Activated T-cell treated with anti-CD3 and anti-CD28 coated beads for 4 hours (primary cell): ENCODE data around the gene PSMC6.
A peak's percentile ranks its signal among the peaks of the same experiment; 100 is the strongest.

ENCODE experiments used
- DNase-seq: peaks from one replicate; pipeline ENCODE4 v3.0.0-alpha.2; 2020

The PSMC6 gene

DNA sequence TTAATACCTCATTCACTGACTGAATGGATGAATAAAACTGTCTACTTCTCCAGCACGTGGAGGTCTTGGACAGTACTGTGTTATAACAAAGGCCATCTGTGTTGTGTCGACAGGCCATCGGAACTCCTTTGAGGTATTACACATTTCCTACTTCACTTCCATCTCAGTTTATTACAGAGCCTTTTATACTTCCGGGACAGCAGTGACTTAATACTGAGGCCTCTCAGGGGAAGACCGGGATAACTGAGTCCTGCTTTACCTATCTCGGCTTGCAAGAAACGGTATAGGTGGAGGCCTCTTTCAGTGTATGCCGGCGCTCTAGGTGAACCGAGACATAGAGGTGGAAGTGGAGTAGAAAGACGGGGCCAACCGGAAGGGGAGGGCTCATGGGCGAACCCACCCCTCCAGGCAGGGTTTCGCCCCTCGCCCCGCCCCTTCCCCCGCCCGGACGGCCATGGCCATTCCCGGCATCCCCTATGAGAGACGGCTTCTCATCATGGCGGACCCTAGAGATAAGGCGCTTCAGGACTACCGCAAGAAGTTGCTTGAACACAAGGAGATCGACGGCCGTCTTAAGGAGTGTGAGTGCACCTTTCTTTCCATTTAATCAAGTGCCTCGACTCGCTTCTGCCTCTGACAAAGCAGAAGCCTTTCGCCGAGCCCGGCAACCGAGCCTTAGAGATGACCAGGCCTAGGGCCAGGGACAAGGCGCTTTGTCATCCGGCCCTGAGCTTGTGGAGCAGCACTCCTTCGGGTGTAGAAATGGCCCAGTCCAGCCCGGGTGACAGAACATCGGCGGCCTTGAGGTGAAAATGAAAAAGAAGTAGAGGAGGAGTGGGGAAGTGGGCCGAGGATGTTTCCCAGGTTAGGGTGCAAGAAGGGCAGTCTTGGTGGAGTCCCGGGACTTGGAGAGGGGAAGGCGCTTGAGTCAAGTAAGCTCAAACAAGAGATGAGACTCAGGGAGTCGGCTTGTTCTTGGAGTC is at the start of gene PSMC6:
PSMC6 (plus strand) TSS at position 477 of the 983 bp plus-strand sequence; CDS start at position 497, 20 bp downstream.
- DNase-seq: peak; percentile 95

DNA sequence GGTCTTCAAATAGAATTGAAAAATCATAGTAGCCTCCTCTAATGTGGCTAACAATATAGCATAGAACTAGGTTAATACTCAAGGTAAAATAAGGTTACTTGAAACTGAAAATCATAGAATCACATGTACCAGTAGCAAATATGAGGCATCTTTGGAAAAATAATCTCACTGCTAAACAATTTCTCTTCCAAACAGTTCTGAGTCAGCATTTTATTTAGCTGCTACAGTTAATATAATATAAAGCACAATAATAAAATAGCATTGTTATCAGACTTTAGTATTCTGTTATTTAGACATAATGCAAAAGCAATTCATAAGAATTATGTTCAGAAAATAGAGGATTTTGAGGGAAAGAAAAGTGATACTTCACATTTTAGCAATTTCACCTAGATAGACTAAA is 46.7 kb upstream of the PSMC6 start:
- DNase-seq: no peak

DNA sequence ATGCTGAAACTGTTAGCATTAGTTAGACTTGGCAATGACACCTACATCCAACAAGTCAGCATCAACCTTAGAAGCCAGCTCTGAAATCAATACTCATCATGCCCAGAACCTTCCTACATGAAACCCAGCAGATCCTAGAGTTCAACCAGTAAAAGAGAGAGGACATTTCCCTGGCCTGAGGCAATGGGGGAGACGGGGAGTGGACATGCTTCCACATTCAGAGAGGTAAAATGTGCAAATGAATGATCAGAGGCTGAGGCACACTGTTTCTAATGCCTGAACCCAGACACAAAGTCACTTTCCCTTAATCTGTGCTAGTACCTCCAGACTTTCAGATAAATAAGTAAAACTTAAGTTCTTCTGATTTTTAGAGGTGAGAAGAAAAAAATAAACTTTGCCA is 46.2 kb upstream of the PSMC6 start:
- no peak for DNase-seq

DNA sequence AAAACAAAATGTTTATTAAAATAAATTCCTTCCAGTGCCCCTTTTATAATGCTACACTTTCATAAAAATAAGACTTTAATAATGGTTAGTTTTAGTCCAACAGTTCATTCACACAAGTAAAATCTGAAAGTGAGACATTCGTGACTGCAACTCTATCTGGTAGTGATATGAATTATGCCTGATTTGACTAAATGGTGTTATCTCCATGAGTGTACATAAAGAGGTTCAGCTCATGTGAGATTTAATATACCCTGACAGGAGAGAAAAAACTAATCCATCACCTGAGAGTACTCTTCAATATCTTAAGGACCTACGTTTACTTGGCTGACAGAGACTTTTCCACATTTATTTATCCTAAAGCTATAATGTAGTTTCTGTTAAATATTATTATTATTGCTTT is 45.7 kb upstream of the PSMC6 start:
- DNase-seq: no peak

DNA sequence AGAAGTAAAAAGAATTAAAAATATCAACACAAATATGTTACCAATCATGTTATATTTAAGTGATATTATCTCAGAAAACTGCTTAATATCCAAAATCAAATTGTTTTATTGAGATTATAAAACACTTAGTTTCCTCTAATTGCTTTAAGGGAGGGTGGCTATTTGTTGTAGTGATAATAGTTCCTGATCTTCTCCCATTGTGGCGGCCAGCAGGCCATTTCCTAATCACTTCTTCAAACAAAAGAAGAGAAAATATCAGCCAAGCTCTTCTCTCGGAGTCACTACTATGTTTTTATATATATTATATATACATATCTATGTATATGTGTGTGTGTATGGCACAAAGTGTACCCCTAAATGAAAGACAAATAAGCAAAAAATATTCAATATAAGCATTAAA is 43.1 kb upstream of the PSMC6 start:
- no peak for DNase-seq

DNA sequence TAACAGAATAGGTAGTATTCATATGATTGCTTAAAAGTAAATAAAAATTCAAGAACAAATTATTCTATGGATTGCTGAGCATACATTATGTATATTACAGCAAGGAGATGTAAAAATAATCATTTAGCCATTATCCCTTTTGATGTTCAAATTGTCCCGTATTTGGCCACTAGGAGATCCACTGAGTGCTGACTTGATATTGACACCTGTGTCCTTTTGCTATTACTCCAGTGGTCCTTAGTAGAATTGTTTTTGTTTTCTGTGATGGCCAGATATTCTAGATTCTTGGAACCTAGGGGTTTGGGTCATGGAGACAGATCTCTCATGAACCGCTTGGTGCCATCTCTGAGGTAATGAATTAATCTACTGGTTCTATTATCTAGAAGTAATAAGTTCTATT is 28.4 kb upstream of the PSMC6 start:
- no peak for DNase-seq

DNA sequence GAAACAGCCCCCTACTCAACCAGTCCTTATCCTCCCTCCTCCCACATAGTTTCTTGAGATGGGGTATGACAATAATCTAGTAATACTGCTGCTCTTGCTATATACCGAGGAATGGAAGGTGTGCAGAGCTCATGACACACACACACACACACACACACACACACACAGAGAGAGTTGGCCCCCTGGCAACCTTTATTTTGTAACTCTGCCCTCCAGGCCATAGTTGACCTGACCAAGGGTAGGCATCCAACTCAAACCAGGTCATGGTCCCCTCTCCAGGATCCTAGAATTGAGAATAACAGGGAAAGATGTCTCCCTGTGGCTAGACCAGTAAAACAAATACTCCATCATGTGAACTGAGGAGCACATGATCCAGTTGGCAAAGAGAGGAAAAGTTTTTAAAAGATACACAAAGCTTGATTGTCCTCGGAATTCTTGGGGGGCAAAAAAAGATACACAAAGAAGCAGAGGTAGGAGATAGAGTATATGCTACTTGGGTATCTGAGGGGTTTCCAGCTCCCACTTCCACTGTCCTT is 22.9 kb upstream of the PSMC6 start:
- no peak for DNase-seq

DNA sequence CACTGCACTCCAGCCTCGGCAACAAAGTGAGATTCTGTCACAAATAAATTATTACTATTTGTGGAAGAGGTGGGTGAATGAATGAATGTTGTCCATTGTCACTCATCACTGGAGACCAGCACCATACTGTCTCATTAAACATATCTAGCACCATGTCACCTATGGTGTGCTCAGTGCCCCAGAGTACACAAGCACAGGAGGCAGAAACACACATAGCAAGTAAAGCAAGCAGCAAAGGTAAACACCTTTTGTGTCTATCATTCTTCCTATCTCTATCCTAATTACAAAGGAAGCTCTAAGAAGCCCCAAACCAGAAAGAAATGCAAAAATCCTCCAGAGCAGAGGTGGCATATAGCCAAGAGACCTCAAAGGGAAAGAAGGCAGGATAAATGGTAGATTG is 20.8 kb upstream of the PSMC6 start:
- no peak for DNase-seq

DNA sequence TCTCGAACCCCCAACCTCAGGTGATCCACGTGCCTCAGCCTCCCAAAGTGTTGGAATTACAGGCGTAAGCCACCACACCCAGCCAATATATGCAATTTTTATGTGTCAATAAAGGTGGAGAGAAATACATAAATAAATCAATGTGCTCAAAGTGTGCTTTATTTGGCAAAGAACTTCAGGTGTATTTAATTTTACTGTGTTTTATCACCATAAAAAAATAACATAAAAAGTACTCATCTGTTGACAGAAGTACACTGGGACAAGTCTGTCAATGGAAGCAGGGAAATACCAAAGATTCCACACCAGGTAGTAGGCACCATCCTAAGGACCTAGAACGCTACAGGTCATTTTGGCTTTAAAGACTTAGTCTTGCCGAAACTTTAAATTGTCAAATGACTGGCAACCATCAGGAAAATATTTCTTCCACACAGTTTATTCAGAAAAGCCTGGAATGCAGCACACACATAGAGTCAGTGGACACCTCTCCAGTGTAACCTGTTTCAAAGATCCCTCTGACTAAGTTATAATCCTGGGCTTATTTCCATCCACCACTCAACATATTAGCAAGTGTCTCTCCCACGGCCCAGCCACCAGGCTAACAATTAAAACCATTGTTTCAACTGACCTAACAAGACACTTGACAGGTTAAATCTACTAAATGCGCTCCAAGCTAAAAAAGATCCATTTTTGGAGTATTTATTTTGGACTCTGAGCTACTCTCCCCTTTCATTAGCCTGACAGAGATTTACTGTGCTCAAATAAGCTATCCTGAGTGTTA is 15.8 kb upstream of the PSMC6 start:
- no peak for DNase-seq

DNA sequence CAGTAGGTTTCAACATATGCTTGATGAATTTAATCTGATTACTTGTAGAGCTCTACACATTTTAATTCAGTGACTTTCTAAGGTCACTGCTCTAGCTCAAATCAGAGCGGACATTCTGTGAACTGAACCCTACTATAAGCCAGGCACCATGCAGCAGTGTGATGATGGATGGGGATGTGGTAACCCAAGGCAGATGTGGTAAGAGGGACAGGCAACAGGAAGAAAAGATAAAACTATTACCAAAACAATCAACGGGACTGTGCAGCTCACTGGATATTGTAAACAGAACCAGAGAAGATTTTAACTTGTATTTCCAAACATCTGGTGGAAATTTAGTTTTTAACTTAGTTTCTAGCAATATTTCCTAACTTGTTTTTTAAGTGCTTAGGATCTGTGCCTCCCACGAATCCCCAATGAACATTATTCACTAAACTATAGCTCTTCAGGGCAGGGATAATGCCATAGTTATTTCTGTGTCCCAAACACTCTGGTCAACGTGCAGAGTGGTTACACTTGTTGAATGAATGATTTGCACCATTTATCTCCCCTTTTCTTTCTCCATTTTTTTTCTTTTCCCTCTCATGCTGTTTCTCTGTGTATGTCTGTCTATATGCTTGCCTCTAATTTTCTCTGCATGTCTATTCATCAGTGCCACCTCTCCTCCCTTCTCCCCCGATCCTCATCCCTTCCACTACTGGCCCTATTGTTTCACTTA is 14.6 kb upstream of the PSMC6 start:
- no peak for DNase-seq

DNA sequence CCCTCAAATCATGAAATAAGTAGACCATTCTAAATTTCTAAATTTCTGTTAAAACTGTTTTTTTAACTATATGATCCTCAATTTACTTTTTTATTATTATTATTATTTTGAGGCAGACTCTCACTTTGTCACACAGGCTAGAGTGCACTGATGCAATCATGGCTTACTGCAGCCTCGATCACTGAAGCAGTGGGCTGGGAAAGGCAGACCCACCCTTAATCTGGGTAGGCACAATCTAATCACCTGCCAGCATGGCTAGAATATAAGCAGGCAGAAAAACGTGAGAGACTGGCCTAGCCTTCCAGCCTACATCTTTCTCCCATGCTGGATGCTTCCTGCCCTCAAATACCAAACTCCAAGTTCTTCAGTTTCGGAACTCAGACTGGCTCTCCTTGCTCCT is 14.0 kb upstream of the PSMC6 start:
- DNase-seq: no peak

DNA sequence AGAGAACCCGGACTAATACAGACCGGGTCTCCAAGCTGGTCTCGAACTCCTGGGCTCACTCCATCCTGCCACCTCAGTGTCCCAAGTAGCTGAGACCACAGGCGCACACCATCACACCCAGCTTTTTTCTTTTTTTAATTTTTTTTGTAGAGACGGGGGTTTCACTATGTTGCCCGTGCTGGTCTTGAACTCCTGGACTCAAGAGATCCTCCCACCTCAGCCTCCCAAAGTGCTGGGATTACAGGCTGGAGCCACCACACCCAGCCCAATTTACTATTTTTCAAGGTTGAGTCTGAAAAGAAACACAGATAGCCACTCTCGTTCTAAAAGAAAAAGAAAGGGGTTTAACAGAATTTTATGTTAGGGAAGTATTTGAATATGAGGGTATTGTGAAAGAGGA is 13.5 kb upstream of the PSMC6 start:
- no peak for DNase-seq

DNA sequence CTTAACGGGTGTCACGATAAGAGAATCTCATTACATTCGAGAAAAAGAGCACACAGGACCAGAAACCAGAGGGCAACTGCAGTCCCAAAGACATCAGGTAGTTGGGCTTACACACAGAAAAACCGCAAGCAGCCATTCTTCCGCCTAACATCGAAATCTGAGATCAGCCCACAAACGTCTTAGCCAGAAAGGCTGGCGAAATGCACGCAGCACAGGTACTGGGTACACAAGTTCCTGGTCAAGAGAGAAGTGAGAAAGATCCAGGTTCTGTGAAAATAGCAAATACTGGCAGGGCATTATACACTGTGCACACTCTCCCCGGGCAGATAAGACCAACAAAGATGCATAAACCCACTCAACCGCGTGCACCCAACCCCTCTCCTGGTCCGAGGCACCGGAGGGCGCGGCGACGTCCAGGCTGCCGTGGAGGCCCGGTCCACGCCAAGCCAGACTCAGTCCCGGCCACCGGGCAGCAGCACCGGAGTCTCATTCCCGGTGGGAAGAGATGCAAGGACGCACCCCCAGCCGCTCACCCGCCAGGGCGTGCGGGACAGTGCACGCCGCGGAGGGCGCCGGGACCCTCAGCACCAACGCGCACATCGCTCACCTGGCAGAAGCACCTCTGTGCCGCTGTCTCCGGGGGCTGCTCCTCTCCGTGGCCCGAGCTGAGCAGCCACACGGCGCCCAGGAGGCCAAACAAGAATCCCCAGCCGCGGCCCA is 12.1 kb upstream of the PSMC6 start:
- peak; percentile 34 for DNase-seq

DNA sequence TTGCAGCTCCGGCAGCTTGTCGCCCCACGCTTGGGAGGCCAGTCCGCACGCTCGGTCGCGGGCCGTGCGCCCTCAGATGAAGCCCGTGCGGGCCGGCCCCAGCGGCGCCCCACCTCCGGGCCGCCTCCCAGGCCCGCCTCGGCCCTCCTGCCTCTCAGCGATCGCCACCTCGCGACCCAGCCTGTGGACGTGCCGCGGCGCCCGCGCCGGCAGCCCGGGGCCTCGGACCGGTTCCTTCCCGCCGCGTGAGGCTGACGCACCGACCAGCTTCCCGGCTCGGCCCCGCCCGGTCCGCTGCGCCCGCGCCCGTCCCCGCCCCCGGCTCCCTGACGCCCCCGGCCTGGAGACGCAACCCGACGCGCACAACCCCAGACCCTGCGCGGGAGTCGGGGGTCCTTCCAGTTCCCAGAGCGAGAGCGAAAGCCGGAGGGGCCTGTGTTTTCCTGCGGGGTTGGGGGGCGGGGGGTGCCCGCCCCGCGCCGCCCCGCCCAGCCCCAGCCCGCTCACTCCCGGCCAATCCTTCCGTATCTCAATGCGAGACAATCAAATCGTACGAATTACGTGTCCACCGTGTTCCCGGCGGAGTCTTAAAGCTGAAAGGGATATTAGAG is 11.4 kb upstream of the PSMC6 start, which contains the start of gene ERO1A:
ERO1A (minus strand) TSS at position 78 of the 611 bp plus-strand sequence; CDS start at position 1, 77 bp downstream.
- peak; percentile 55 for DNase-seq

DNA sequence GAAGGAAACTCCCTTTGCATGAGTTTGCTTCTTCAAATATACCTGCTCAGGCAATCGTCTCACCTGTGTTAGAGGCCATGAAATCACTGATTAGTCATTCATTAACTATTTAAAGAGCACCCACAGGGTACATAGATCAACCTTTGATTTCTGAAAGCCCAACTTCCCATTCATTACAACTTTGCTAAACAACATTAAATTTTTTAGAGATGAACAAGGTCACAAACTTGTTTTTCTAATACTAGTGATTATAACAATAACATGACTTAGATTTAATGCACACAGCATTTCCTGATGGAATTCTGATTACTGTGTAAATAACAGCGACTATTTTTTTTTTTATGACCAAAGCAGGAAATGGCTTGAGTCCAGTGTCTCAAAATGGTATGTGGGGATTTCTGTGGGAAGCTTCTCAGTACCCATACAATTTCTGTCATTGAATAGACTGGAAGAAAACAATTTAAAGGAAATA is 6.3 kb upstream of the PSMC6 start:
- DNase-seq: no peak

DNA sequence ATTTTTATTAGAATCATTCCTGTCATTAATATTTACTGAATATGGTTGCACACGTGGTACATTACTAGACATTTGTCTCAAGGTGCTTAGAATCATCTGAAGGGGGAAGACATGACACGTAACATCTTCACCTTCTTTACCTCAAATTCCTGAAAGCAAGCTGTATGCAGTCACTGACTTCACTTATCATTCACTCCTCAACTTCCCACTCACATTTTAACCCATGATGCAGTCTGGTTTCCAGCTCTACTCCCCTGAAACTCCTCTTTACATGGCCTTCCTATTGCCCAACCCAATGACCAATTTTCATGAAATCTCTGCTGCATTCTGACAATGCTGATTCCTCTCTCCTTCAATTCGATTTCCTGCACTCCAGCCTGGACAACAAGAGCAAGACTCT is 5.8 kb upstream of the PSMC6 start:
- DNase-seq: no peak

DNA sequence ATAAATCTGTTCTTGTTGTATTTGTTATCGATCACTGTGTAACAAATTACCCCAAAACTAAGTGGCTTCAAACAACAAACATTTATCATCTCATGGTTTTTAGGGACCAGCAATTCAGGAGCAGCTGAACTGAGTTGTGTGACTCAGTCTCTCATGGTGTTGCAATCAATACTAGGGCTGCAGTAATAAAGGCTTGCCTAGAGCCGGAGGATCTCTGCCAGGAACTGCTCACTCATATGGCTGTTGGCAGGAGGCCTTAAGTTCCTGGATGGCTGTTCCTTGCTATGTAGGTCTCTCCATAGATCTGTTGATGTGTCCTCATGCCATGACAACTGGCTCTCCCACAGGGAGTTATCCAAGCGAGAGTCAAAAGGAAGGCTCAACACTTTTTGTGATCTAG is 3.8 kb upstream of the PSMC6 start:
- no peak for DNase-seq

DNA sequence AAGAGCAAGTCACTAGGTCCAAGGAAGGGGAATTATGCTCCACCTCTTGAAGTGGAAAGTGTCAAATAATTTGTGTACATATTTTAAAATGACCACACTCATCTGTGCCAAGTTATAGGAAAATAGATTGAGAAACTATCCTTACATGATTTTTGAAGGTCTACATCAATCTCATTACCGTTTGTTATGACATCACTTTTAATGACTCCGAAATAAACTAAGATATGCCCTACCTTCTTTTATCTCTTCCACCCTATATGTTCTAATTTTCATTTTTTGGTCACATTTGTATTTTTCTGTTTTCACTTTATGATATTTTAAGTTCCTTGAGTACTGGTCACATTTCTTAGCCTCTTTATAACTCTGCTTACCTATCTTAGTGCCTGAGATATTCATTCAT is 3.3 kb upstream of the PSMC6 start:
- no peak for DNase-seq

DNA sequence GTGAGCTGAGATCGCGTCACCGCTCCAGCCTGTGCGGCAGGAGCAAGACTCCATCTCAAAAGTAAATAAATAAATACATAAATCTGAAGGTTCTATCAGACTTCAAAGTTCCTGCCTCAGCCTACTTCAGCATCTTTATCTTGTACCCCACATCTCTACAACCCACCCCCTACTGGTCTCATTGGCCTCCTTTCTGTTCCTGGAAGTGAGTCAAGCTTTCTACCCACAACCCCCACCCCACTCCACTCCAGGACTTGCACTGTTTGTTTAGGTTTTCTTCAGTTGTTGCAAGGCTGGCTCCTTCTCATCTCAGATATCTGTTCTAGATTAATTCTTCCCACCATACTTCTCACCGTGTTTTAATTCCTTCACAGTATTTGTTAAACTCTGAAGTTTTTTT is 714 bp upstream of the PSMC6 start:
- DNase-seq: peak; percentile 31

DNA sequence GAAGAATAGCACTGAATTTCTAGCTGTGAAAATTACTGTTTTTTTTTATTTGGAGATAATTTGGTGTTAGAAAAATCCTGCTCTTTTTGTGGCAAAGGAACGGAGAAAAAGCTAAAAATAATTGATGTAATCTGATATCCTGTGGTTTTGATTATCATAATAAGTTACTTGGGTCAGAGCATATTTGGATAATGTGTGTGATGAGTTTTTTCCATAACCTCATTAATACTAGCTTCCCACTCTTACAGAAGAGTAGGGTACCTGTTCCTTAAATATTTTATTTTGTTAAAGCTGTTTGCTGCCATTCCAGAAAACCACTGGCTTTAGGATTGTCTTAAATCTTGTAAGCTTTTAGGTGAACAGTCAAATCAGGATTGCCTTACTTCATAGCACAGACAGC is 4.7 kb downstream of the PSMC6 start:
- no peak for DNase-seq

DNA sequence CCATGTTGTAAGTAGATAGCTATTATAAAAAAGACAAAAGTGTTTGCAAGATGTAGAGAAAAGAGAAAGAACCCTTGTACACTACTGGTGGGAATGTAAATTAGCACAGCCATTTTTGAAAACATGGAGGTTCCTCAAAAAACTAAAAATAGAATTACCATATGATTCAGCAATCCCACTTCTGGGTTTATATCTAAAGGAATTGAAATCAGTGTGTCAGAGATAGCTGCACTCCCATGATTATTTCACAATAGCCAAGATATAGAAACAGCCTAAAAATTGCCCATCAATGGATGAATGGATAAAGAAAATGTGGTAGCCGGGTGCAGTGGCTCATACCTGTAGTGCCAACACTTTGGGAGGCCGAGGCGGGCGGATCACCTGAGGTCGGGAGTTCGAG is 9.2 kb downstream of the PSMC6 start:
- DNase-seq: no peak
